ENCODE data around the gene MST1. TPM values are rescaled to one million over a fixed set of nuclear protein-coding genes. Genes with fewer than 3 reads are reported as not detected.

MST1 gene
- total and polyA plus RNA-seq, 3 donors from 2014 or later: 60.3 to 73.4 (median 67.1) TPM

GRCh38 chr3:49713336-49714105 lies 24.2 kb upstream of the MST1 start:
- intact Hi-C loops (cut with DNase I; ENCODE audit: low total_unique reads): no loop called here
- Histone ChIP-seq H3K36me3 (ENCODE audit: low read depth, missing control alignments) (no peaks in the 10 kb centered on the region), H3K9me3 (no peaks in the 10 kb centered on the region), H3K4me1 (peaks cover under 1% of the 10 kb centered on the region), H3K27ac (no peak overlapping the region), H3K4me3 (no peak overlapping the region), H3K27me3 (no peaks in the 10 kb centered on the region)
- no peak for DNase-seq
- TF ChIP-seq CTCF (IDR thresholded peaks at IDR 0.05): no peak
- TF ChIP-seq POLR2A (IDR thresholded peaks at IDR 0.05): no peak
- WGBS, 2 donors: 92 to 95% methylated on average over 7 to 25 of the region's 25 CpGs

GRCh38 chr3:49712631-49713317 lies 23.5 kb upstream of the MST1 start:
- Histone ChIP-seq H3K4me1 (no peaks in the 10 kb centered on the region), H3K36me3 (ENCODE audit: low read depth, missing control alignments) (no peaks in the 10 kb centered on the region), H3K27ac (no peak overlapping the region), H3K9me3 (no peaks in the 10 kb centered on the region), H3K27me3 (no peaks in the 10 kb centered on the region), H3K4me3 (no peak overlapping the region)
- intact Hi-C loops (cut with DNase I; ENCODE audit: low total_unique reads): no loop called here
- no peak for DNase-seq
- 74 to 79% methylated on average over 7 of the region's 7 CpGs for WGBS, 2 donors
- no peak for TF ChIP-seq CTCF (IDR thresholded peaks at IDR 0.05)
- TF ChIP-seq POLR2A (IDR thresholded peaks at IDR 0.05): no peak

GRCh38 chr3:49712166-49712565 lies 22.9 kb upstream of the MST1 start:
- Histone ChIP-seq H3K4me3 (no peak overlapping the region), H3K36me3 (ENCODE audit: low read depth, missing control alignments) (no peaks in the 10 kb centered on the region), H3K27me3 (no peaks in the 10 kb centered on the region), H3K27ac (no peak overlapping the region), H3K9me3 (no peaks in the 10 kb centered on the region), H3K4me1 (no peaks in the 10 kb centered on the region)
- WGBS, 2 donors: 88 to 95% methylated on average over 11 of the region's 11 CpGs
- intact Hi-C loops (cut with DNase I; ENCODE audit: low total_unique reads): no loop called here
- TF ChIP-seq CTCF (IDR thresholded peaks at IDR 0.05) (no peak), POLR2A (IDR thresholded peaks at IDR 0.05) (no peak)
- DNase-seq: no peak

- no peaks in the 10 kb centered on the region for H3K4me1 ChIP-seq
- H3K4me3 ChIP-seq: no peak overlapping the region
- DNase-seq: no peak
- no peaks in the 10 kb centered on the region for H3K9me3 ChIP-seq
- WGBS, 2 donors: 95 to 100% methylated on average over 4 to 5 of the region's 5 CpGs
- intact Hi-C loops (cut with DNase I; ENCODE audit: low total_unique reads): no loop called here
- no peak overlapping the region for H3K27ac ChIP-seq
- H3K27me3 ChIP-seq: no peaks in the 10 kb centered on the region
- TF ChIP-seq CTCF (IDR thresholded peaks at IDR 0.05) (no peak), POLR2A (IDR thresholded peaks at IDR 0.05) (no peak)
- H3K36me3 ChIP-seq (ENCODE audit: low read depth, missing control alignments): no peaks in the 10 kb centered on the region
Observed at GRCh38 chr3:49711489-49711888, 22.2 kb upstream of the MST1 start.
